Non-pigmented ciliary epithelial cell (primary cell): ENCODE results near the gene SPPL2A.
"Not testable (repeated sequence)": the region's sequence is repeated elsewhere in the genome, so short reads cannot be mapped to it uniquely, and the experiment has no call there.

Experiments
- DNase-seq: peaks from one replicate; pipeline ENCODE4 v3.0.0-alpha.2; 2010; ENCODE audit warnings: low read depth

The SPPL2A gene

GRCh38 chr15:50767332-50767861, 1.9 kb upstream of the SPPL2A start:
- no peak for DNase-seq

GRCh38 chr15:50764461-50765194, 878 bp downstream of the SPPL2A start:
- no peak for DNase-seq

- DNase-seq: no peak
Measured at GRCh38 chr15:50758712-50759205, 6.7 kb downstream of the SPPL2A start.

- DNase-seq: no peak
Measured at GRCh38 chr15:50753463-50753862, 12.0 kb downstream of the SPPL2A start.

- DNase-seq: no peak
Measured at GRCh38 chr15:50751394-50751793, 14.1 kb downstream of the SPPL2A start.

- DNase-seq: no peak
Measured at GRCh38 chr15:50750227-50750705, 15.2 kb downstream of the SPPL2A start.

GRCh38 chr15:50747523-50747922, 18.0 kb downstream of the SPPL2A start:
- no peak for DNase-seq

GRCh38 chr15:50744601-50745000, 20.9 kb downstream of the SPPL2A start:
- DNase-seq: no peak

GRCh38 chr15:50740955-50741354, 24.6 kb downstream of the SPPL2A start:
- no peak for DNase-seq

- DNase-seq: no peak
Measured at GRCh38 chr15:50736823-50737222, 28.7 kb downstream of the SPPL2A start.

GRCh38 chr15:50735156-50735555, 30.4 kb downstream of the SPPL2A start:
- DNase-seq: no peak

- no peak for DNase-seq
Measured at GRCh38 chr15:50726315-50726714, 39.2 kb downstream of the SPPL2A start.

GRCh38 chr15:50718700-50719125, 46.8 kb downstream of the SPPL2A start:
- no peak for DNase-seq

- DNase-seq: no peak
Measured at GRCh38 chr15:50712018-50712417, 53.5 kb downstream of the SPPL2A start.

- DNase-seq: no peak
Measured at GRCh38 chr15:50710585-50710984, 54.9 kb downstream of the SPPL2A start.

GRCh38 chr15:50707878-50708427, 57.6 kb downstream of the SPPL2A start:
- no peak for DNase-seq

GRCh38 chr15:50702762-50703334, 62.7 kb downstream of the SPPL2A start:
- DNase-seq: no peak

GRCh38 chr15:50698101-50698500, 67.4 kb downstream of the SPPL2A start:
- no peak for DNase-seq

- DNase-seq: no peak
Measured at GRCh38 chr15:50697109-50697797, 68.3 kb downstream of the SPPL2A start.

- DNase-seq: not testable (repeated sequence)
Measured at GRCh38 chr15:50694634-50695165, 70.8 kb downstream of the SPPL2A start.

- DNase-seq: no peak
Measured at GRCh38 chr15:50687302-50687902, 78.1 kb downstream of the SPPL2A start.
